Kidney (tissue), 14 donors: ENCODE measurements around the gene KRT8. TPM values are rescaled to one million over a fixed set of nuclear protein-coding genes. Genes with fewer than 3 reads are reported as not detected.

Experiments
- DNase-seq, 5 donors: peaks; one replicate each; pipeline ENCODE4 v3.0.0-alpha.2; 2013 to 2020
- FAIRE-seq: peaks from 2 replicates; lab custom pipeline; 2012; peaks lifted over from hg19 to GRCh38; lab: Jason Lieb, UNC
- H3K27ac ChIP-seq, 2 donors: one replicate each; pipeline ENCODE4 v1.7.0; 2013; ENCODE audit warnings: low read depth in 2 of 2, low read length in 2 of 2, inconsistent platforms in 1 of 2
- H3K27me3 ChIP-seq: one replicate; pipeline ENCODE4 v1.7.1; 2013; ENCODE audit warnings: low read length, inconsistent platforms; ENCODE audit not compliant: control insufficient read depth, insufficient read depth
- H3K36me3 ChIP-seq, 3 donors: one replicate each; pipeline versions ENCODE4 v1.7.0 to v1.7.1; 2013; ENCODE audit warnings: low read length in 3 of 3, control low read depth in 1 of 3, inconsistent platforms in 1 of 3; ENCODE audit not compliant: insufficient read depth in 3 of 3, control insufficient read depth in 2 of 3
- H3K4me1 ChIP-seq, 3 donors: one replicate each; pipeline versions ENCODE4 v1.7.0 to v1.7.1; 2013; ENCODE audit warnings: low read length in 3 of 3, inconsistent platforms in 1 of 3, low read depth in 1 of 3; ENCODE audit not compliant: control insufficient read depth in 2 of 3, insufficient read depth in 2 of 3
- H3K4me3 ChIP-seq, 3 donors: one replicate each; pipeline versions ENCODE4 v1.7.0 to v1.8.1; 2013; ENCODE audit warnings: low read length in 3 of 3, control low read depth in 1 of 3, inconsistent platforms in 1 of 3
- H3K9ac ChIP-seq, 3 donors: one replicate each; pipeline versions ENCODE4 v1.7.0 to v1.7.1; 2013; ENCODE audit warnings: low read length in 3 of 3, control low read depth in 1 of 3, inconsistent platforms in 1 of 3
- H3K9me3 ChIP-seq, 3 donors: one replicate each; pipeline versions ENCODE4 v1.7.0 to v1.7.1; 2013; ENCODE audit warnings: low read length in 3 of 3, control low read depth in 1 of 3, inconsistent platforms in 1 of 3; ENCODE audit not compliant: control insufficient read depth in 2 of 3, insufficient read depth in 1 of 3
- CTCF ChIP-seq: IDR thresholded peaks from 3 replicates; pipeline ENCODE4 v1.5.1; 2012; ENCODE audit warnings: mild to moderate bottlenecking, moderate library complexity, borderline replicate concordance; ENCODE audit not compliant: insufficient read depth; ENCODE audit errors: extremely low read depth
- intact Hi-C: fragments of 100-400 bp; cut with DNase I; formaldehyde crosslinking; loops from one replicate; pipeline ENCODE4 v1.11.1; 2022
- polyA plus RNA-seq: library from polyadenylated mRNA; stranded (reverse); fragments of 350-450 nt; fragmentation: Illumina TruSeq; extraction: RNeasy Lipid Tissue Mini Kit (QIAGEN cat#74804); gene quantifications from one replicate; pipeline ENCODE4 v1.2.3, GENCODE V29; 2014; ENCODE audit warnings: low read depth, low replicate concordance; ENCODE audit not compliant: insufficient read depth
- total RNA-seq: library from RNA; stranded (reverse); fragmentation: NEBNext Ultra II Directional; extraction: Animal tissue kit (Norgen Biotek cat#: 25700); gene quantifications from one replicate; pipeline ENCODE4 v1.2.1, GENCODE V29; 2021
- donor health status: control.
- donor health status: control.
- donor health status: control.
- donor health status: control.
- donor health status: control.
- donor health status: DM: yes; HTN: yes; CAD: no.
- donor health status: Normal renal cell carcinoma (clear cell type).

KRT8 gene
- total and polyA plus RNA-seq, 2 donors from 2014 or later = 333 to 546 TPM

- no peak for TF ChIP-seq CTCF
- no peaks in the 10 kb centered on the region for H3K27me3 ChIP-seq
- no peaks in the 10 kb centered on the region for H3K9me3 ChIP-seq
- H3K36me3 ChIP-seq = no peaks in the 10 kb centered on the region
- DNase-seq = peak in 2 of 5 donors; percentile 29 to 84
- intact Hi-C loops = no loop called here
- H3K4me3 ChIP-seq = no peak overlapping the region
- peaks cover 0 to 7% (median 0%) of the 10 kb centered on the region in 3 donors for H3K4me1 ChIP-seq
- FAIRE-seq = no peak
- H3K9ac ChIP-seq = no peak overlapping the region
- H3K27ac ChIP-seq = no peak overlapping the region
These were observed 37.2 kb downstream of the KRT8 start for GRCh38 chr12:52867642-52868041.

DNA sequence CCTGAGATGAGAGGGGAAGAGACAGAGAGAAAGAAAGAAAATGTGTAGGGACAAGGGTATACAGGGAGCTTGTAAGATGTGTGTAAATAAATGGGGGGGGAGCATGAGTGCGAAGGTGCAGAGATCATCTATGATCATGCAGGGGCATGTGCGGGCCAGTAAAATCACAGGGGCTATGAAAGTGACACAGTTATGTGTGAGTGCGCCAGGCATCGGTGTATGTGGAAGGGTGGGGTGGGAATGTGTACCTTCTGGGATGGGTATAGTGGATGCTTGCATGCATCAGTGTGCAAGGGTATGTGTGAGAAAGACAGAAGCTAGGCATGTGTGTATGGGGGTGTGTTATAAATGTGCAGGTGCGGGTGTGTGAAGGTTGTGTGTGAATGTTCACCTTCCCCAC lies 37.7 kb downstream of the KRT8 start:
- no peak overlapping the region for H3K9ac ChIP-seq
- H3K27me3 ChIP-seq = no peaks in the 10 kb centered on the region
- intact Hi-C loops = no loop called here
- FAIRE-seq (no peak), DNase-seq (peak in 1 of 5 donors; percentile 34)
- H3K4me1 ChIP-seq = peaks cover 0 to 7% (median 0%) of the 10 kb centered on the region in 3 donors
- no peaks in the 10 kb centered on the region for H3K9me3 ChIP-seq
- no peaks in the 10 kb centered on the region for H3K36me3 ChIP-seq
- H3K27ac ChIP-seq = no peak overlapping the region
- TF ChIP-seq CTCF = no peak
- no peak overlapping the region for H3K4me3 ChIP-seq

DNA sequence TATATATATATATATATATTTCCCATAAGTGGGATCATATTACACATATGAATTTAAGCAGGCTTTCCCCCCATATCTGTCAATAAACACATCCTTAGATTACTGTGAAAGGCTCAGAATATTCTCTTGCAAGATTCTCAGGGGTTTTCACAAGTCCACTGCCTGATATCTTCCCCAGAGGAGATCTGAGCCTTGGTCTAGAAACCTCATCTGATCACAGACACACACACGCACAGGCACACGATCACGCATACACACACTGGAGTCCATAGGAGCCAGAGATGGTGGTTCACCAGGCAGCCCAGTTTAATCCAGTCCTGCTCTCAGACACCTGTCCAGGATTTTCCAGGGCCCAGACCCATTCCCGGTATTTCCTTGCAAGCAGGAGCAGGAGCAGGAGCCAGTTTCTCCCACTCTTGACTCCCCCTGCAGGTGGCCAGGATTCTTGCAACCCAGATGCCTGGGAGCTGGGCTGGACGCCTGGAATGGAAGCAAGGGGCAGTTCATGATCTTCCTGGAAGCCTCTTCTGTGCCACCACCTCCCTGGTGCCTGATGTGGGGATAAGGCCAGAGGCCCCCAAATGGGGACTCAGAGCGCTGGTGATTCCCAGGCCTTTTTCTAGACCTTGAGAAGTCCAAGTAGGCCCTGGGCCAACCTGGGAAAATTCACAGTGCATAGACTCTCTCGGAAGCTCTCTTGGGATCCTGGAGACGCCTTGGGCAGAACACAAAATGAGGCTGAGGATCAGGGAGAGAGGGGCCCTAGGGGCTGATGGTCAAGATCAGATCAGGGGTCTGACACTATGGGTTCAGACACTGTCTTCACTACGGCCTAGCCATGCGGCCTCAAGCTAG lies 39.6 kb downstream of the KRT8 start:
- intact Hi-C loops = no loop called here
- no peaks in the 10 kb centered on the region for H3K27me3 ChIP-seq
- H3K9ac ChIP-seq = no peak overlapping the region
- H3K9me3 ChIP-seq = no peaks in the 10 kb centered on the region
- peak; percentile 79 to 86 (median 83) for DNase-seq
- H3K4me3 ChIP-seq = no peak overlapping the region
- no peaks in the 10 kb centered on the region for H3K36me3 ChIP-seq
- no peaks in the 10 kb centered on the region for H3K4me1 ChIP-seq
- TF ChIP-seq CTCF = peak; percentile 77
- H3K27ac ChIP-seq = no peak overlapping the region
- FAIRE-seq = no peak
